HG03571 (cell line): ENCODE results near the gene NCDN.

Experiments used
- ATAC-seq: cut with Tn5 transposase; IDR thresholded peaks from one replicate; pipeline ENCODE4 v1.9.1; 2021; ENCODE audit not compliant: unreplicated experiment

NCDN gene

GRCh38 chr1:35554266-35555211 lies 3.1 kb upstream of the NCDN start:
- ATAC-seq = no peak

DNA sequence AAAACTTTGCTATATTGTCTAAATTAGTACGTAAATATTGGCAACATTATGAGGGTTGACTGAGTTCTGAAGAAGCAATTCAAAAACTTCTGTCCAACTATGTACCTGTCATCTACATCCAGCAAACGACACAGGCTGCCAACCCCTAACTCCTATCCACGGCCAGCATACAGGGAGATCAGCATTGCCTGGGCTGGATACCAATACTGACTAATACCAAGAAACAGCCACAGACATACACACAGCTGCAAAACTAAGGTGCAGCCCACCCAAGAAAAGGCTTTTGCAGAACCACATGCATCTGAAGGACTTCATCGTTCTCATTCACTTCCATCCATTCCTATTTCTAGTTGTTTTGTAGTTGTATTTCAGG lies 2.4 kb upstream of the NCDN start:
- ATAC-seq = no peak

GRCh38 chr1:35555601-35556477 lies 1.8 kb upstream of the NCDN start:
- no peak for ATAC-seq

DNA sequence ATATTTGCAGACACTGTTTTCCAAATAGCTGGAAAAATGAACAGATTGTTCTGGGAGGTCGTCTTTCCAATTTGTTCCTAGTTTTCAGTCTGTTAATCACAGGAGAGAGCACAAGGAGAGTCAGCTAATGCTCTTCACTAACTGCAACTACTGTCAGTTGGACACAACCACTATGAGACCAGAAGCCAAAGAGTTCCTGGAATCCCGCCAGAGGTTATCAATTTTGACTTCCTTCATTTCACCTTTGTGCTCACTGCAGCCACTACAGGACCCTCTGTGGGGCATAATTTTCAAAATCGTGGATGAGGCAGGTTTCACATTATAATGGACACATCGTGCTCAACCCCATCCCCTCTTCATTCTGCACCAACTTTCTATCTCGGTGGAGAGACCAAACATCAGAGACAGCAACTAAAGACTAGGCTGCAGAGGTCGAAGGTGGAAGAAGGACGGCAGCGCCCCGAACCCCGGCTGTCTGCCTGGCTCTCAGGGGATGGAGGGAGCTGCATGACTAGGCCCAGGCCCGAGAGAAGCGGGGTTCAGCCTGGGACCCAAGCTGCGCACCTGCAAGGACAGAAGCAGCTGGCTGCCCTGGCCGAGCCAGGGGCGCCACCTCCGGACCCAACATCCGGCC lies 998 bp upstream of the NCDN start:
- ATAC-seq = peak; percentile 1

DNA sequence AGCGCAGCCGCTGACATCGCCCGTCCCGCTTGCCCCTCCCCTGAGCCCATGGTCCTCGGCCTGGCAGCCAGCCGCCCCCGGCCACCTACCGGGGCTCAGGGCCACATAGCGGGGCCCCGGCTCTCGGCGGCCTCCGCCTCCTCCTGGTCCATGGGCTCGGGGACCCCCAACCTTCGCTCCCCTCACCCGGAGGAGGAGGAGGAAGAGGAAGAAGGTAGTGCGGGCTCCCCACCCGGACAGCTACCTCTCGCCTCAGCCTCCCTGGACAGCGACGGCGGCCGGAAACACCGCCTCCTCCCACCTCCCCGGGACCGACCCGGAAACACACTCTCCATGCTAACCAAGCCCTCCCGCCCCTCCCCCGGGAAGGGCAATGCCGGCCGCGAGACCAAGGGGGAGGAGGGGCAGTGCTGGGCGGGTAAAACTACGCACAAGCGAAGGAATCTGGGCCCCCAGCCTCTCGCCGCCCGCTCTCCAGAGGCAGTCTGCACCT lies 435 bp upstream of the NCDN start, which contains the start of gene KIAA0319L:
TSS of gene KIAA0319L (minus strand) at position 286 of the 493 bp plus-strand sequence. CDS start 2,912 bp downstream, outside the sequence.
- ATAC-seq = peak; percentile 76

DNA sequence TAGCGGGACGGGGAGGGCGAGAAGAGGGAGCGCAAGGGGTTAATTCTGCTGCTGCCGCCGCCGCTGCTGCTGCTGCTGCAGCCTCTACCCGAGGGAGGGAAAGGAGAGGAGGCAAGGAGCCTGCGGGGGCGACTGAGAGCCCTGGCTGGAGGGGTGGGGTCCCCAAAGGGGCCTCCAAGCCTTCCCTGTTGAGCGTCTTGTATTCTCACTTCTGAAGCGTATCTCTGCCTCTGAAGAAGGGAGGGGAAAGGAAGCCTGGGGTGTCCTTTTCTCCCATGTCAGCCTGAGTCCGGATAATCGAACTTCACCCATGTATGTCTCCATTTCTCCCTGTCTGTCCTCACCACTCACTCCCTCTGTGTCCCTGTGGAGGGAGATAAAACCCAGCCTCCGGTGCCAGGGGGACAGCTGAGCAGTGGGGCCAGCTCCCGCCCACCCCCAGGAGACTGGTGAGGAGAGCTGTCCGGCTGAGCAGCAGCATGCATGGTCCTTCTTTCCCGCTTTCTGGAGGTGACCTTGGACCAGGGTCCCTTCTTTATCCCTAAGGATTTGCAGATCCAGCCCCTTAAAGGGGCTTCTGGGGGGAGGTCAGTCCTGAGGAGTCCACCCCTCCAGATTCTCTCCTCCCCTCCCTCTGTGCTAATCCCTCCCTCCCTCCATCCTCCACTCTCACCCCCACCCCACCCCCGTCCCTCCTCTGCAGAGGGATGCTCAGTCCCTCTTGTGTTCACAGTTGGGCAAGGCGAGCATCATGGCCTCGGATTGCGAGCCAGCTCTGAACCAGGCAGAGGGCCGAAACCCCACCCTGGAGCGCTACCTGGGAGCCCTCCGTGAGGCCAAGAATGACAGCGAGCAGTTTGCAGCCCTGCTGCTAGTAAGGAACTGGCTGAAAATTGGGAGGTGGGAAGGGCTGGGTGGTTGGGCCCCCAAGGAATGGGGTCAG lies 1.0 kb downstream of the NCDN start:
- ATAC-seq = no peak

GRCh38 chr1:35559317-35559944 lies 1.8 kb downstream of the NCDN start:
- ATAC-seq = no peak

GRCh38 chr1:35560256-35561225 lies 2.9 kb downstream of the NCDN start:
- ATAC-seq = no peak

DNA sequence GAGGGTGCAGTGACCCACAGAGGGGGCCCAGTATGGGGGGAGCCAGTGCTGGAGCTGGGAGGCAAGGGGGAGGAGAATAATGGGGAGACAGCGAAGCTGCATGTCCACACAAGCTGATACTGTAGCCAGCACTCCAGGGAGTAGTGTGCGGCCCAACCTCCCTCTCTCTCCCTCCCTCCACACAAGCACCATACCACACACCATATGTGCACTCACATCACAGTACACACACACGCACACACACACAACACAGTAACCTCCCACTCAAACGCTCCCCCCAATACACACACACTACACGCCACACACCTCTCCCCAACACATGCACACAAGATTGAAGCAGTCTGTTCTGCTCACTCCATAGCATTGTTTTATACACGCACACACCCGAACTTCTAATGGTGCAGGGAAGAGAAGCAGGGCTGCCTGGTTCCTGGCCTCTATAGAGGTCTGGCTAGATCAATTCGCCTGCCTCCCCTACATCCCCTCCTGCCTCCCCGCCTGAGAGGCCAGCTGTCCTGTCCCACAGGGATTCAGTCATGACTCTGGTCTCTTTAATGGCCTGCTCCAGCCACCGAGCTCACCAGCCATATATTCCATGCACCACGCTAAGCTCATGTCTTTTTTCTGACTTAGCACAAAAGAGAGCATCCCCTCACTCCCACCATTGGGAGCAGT lies 3.8 kb downstream of the NCDN start:
- no peak for ATAC-seq

- no peak for ATAC-seq
Observed at GRCh38 chr1:35561972-35562680, 4.5 kb downstream of the NCDN start.

DNA sequence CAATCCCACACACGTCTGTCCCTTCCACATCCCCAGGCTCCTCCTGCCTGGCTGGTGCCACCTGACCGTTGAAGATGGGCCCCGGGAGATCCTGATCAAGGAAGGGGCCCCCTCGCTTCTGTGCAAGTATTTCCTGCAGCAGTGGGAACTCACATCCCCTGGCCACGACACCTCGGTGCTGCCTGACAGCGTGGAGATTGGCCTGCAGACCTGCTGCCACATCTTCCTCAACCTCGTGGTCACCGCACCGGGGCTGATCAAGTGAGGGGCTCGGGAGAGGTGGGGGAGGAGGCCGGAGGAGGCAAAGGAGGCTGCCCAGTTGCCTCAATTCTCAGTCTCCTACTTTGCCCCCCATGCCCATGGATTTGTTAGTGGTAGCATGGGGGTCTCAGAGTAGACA lies 5.6 kb downstream of the NCDN start:
- ATAC-seq = no peak

- ATAC-seq = no peak
Observed at GRCh38 chr1:35564037-35564883, 6.7 kb downstream of the NCDN start.

DNA sequence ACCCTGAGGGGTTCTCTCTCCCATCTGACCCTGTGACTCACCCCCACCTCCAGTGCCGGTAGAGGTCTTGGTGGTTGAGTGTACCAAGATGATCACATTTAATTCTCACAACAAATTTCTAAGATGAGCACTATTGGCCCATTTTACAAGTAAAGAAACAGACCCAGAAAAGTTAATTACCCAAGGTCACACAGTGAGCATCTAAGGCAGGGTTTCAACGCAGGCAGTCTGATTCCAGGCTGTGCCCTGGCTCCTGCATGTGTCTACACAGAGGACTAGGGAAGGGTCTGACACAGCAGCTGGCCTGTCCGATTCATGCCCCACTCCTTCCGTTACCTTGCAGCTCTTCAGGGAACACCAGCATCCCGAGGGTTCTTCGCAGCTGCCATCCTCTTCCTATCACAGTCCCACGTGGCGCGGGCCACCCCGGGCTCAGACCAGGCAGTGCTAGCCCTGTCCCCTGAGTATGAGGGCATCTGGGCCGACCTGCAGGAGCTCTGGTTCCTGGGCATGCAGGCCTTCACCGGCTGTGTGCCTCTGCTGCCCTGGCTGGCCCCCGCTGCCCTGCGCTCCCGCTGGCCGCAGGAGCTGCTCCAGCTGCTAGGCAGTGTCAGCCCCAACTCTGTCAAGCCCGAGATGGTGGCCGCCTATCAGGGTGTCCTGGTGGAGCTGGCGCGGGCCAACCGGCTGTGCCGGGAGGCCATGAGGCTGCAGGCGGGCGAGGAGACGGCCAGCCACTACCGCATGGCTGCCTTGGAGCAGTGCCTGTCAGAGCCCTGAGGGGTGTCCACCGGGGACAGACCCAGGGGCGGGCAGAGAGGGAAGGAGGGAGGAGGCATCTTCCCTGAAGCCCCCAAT lies 7.5 kb downstream of the NCDN start:
- no peak for ATAC-seq

- ATAC-seq = no peak
Observed at GRCh38 chr1:35565742-35566133, 8.1 kb downstream of the NCDN start.

DNA sequence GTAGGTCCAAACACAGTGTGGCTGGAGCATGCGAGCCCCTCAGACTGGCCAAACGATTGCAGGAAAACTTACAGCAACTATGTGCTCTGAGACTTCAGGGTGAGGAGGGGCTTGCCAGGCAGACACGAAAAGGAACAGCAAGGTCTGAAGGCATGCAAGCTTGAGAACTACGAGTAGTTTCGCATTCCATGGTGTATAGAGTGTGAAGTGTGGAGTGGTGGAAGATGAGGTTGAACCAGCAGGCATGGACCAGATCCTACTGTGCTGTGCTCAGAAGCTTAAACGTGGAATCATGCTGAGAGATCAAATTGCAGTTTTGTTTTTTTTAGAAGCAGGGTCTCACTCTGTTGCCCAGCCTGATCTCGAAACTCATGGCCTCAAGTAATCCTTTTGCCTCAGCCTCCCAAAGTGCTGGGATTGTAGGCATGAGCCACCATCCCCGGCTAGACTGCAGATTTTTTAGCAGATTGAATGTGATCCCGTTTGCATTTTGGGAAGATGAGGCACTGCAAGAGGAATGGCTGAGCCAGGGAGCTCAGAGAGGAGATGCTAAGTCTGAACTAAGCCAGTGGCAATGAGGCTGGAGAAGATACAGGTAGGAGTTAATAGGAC lies 10.5 kb downstream of the NCDN start:
- no peak for ATAC-seq
